Esophagus squamous epithelium (tissue), 4 donors: ENCODE results near the gene MAGT1.

ENCODE experiments used
- POLR2A ChIP-seq, 4 donors: fragments of 450-650 bp; IDR thresholded peaks; one replicate each; pipeline ENCODE4 v1.6.1; 2017; ENCODE audit warnings: antibody characterized with exemption in 4 of 4, mild to moderate bottlenecking in 4 of 4, moderate library complexity in 3 of 4
- TF ChIP-seq, protein P1 (sequence below), 6 experiments: fragments of 450-650 bp in 4 of 6; fragments of 200-600 bp in 2 of 6; sonication (generic) in 2 of 6; IDR thresholded peaks; one replicate each; pipeline ENCODE4 v1.5.1; 2016 to 2019; ENCODE audit warnings: antibody characterized with exemption in 6 of 6, mild to moderate bottlenecking in 4 of 6, moderate library complexity in 4 of 6

DNA sequence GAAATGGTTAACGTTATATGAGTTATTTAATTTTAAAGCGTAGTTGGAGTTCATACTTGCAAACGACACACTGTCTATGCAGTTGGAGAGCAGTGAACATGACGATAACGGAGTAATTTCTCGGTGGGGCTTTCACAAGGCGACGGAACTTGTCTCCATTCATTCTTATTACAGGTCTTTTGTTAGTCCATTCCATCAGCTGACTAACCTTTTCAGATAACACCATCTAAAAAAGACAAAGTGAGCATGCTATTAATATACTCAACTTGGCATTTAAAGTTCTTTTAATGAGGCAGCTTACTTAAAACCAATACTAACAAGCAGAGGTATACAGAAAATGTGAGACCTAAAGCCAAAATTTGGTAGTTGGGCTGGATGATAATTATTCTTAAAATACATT, 19.9 kb downstream of the MAGT1 start:
- TF ChIP-seq, protein P1, sequence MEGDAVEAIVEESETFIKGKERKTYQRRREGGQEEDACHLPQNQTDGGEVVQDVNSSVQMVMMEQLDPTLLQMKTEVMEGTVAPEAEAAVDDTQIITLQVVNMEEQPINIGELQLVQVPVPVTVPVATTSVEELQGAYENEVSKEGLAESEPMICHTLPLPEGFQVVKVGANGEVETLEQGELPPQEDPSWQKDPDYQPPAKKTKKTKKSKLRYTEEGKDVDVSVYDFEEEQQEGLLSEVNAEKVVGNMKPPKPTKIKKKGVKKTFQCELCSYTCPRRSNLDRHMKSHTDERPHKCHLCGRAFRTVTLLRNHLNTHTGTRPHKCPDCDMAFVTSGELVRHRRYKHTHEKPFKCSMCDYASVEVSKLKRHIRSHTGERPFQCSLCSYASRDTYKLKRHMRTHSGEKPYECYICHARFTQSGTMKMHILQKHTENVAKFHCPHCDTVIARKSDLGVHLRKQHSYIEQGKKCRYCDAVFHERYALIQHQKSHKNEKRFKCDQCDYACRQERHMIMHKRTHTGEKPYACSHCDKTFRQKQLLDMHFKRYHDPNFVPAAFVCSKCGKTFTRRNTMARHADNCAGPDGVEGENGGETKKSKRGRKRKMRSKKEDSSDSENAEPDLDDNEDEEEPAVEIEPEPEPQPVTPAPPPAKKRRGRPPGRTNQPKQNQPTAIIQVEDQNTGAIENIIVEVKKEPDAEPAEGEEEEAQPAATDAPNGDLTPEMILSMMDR (IDR thresholded peaks at IDR 0.05), result no peak
- no peak for TF ChIP-seq POLR2A (IDR thresholded peaks at IDR 0.05)
